Astrocyte of the spinal cord (primary cell): ENCODE results near the gene OR2M2.

Experiments
- DNase-seq: peaks from one replicate; pipeline ENCODE4 v3.0.0; 2011; ENCODE audit warnings: low read depth, low spot score
- H3K4me3 ChIP-seq: 2 replicates; pipeline ENCODE4 v1.5.1; 2011; ENCODE audit warnings: low read depth, mild to moderate bottlenecking, low read length, moderate library complexity
- in situ Hi-C: cut with HindIII; loops from 2 replicates; pipeline ENCODE4 v1.10.0; 2017; ENCODE audit warnings: low sequenced_read_pairs
- TF ChIP-seq, protein P1 (sequence below): IDR thresholded peaks from 2 replicates; pipeline ENCODE4 v1.5.1; 2012; ENCODE audit warnings: low read depth, mild to moderate bottlenecking, low read length, inconsistent platforms

OR2M2 gene

GRCh38 chr1:248229360-248229908 lies 54.8 kb downstream of the OR2M2 start:
- TF ChIP-seq, protein P1, sequence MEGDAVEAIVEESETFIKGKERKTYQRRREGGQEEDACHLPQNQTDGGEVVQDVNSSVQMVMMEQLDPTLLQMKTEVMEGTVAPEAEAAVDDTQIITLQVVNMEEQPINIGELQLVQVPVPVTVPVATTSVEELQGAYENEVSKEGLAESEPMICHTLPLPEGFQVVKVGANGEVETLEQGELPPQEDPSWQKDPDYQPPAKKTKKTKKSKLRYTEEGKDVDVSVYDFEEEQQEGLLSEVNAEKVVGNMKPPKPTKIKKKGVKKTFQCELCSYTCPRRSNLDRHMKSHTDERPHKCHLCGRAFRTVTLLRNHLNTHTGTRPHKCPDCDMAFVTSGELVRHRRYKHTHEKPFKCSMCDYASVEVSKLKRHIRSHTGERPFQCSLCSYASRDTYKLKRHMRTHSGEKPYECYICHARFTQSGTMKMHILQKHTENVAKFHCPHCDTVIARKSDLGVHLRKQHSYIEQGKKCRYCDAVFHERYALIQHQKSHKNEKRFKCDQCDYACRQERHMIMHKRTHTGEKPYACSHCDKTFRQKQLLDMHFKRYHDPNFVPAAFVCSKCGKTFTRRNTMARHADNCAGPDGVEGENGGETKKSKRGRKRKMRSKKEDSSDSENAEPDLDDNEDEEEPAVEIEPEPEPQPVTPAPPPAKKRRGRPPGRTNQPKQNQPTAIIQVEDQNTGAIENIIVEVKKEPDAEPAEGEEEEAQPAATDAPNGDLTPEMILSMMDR: no peak
- in situ Hi-C loops: no loop called here
- DNase-seq: no peak
- H3K4me3 ChIP-seq: no peak overlapping the region
